H1 (cell line): ENCODE measurements around the gene ETFB. TPM values are rescaled to one million over a fixed set of nuclear protein-coding genes. Genes with fewer than 3 reads are reported as not detected.

Experiments used
- CTCF ChIA-PET: fragments of 300-600 bp; sonication (Branson Sonifier 250); formaldehyde crosslinking; loops from one replicate; lab custom pipeline; 2021; ENCODE audit not compliant: partially characterized antibody; lab: Charles Lee
- POLR2A ChIA-PET: fragments of 300-600 bp; sonication (Branson Sonifier 250); formaldehyde crosslinking; loops from one replicate; lab custom pipeline; 2021; ENCODE audit warnings: inconsistent platforms; ENCODE audit not compliant: partially characterized antibody; lab: Charles Lee
- DNase-seq, 2 experiments: peaks; one replicate each; pipeline versions ENCODE4 v3.0.0 to v3.0.0-alpha.2; 2010 to 2022; ENCODE audit warnings: low spot score in 2 of 2, low read depth in 1 of 2, mixed read lengths in 1 of 2
- FAIRE-seq: peaks from 2 replicates; lab custom pipeline; 2011; peaks lifted over from hg19 to GRCh38; lab: Jason Lieb, UNC
- H2AFZ ChIP-seq: 2 replicates; pipeline ENCODE4 v1.8.1; 2012; ENCODE audit warnings: low read length, inconsistent platforms
- H2AK5ac ChIP-seq: 2 replicates; pipeline ENCODE4 v1.6.1; 2013; ENCODE audit warnings: low read depth, low read length
- H2BK120ac ChIP-seq: replicated peaks from 2 replicates; pipeline ENCODE3; 2013; ENCODE audit warnings: low read depth, low read length, inconsistent platforms
- H2BK12ac ChIP-seq: 2 replicates; pipeline ENCODE4 v1.6.1; 2013; ENCODE audit warnings: low read depth, low read length
- H2BK15ac ChIP-seq: 2 replicates; pipeline ENCODE4 v1.6.1; 2013; ENCODE audit warnings: low read length
- H2BK20ac ChIP-seq: 2 replicates; pipeline ENCODE4 v1.6.1; 2013; ENCODE audit warnings: low read length
- H2BK5ac ChIP-seq: 2 replicates; pipeline ENCODE4 v1.6.1; 2013; ENCODE audit warnings: low read depth, low read length
- H3K14ac ChIP-seq: 2 replicates; pipeline ENCODE4 v1.6.1; 2013; ENCODE audit warnings: inconsistent platforms; ENCODE audit not compliant: insufficient read length
- H3K18ac ChIP-seq: 2 replicates; pipeline ENCODE4 v1.6.1; 2013; ENCODE audit warnings: low read length; ENCODE audit errors: extremely low read depth
- H3K23ac ChIP-seq: 2 replicates; pipeline ENCODE4 v1.6.1; 2013; ENCODE audit warnings: inconsistent platforms; ENCODE audit not compliant: insufficient read length
- H3K23me2 ChIP-seq: 2 replicates; pipeline ENCODE4 v1.6.1; 2013; ENCODE audit warnings: low read depth, low read length
- H3K27ac ChIP-seq: 2 replicates; pipeline ENCODE4 v1.6.1; 2011; ENCODE audit warnings: low read depth, low read length, inconsistent platforms
- H3K27me3 ChIP-seq, 4 experiments: replicated peaks in 1 of 4; 1 replicate in 1 of 4; 2 replicates in 3 of 4; pipeline versions ENCODE4 v1.6.1 to v1.8.1; 2011 to 2013; ENCODE audit warnings: low read length in 3 of 4, mild to moderate bottlenecking in 3 of 4, inconsistent platforms in 2 of 4, mixed read lengths in 2 of 4, moderate library complexity in 1 of 4; ENCODE audit not compliant: control insufficient read depth in 3 of 4, insufficient read depth in 3 of 4; ENCODE audit errors: extremely low read depth in 1 of 4
- H3K36me3 ChIP-seq, 4 experiments: 2 replicates each; pipeline versions ENCODE4 v1.6.1 to v1.8.1; 2011 to 2013; ENCODE audit warnings: mild to moderate bottlenecking in 4 of 4, low read length in 3 of 4, moderate library complexity in 2 of 4, control low read depth in 1 of 4, inconsistent platforms in 1 of 4; ENCODE audit not compliant: insufficient read depth in 4 of 4, control insufficient read depth in 2 of 4
- H3K4ac ChIP-seq: replicated peaks from 2 replicates; pipeline ENCODE3; 2013; ENCODE audit warnings: low read length, low read depth, mixed read lengths, inconsistent platforms; ENCODE audit not compliant: insufficient read length
- H3K4me1 ChIP-seq, 4 experiments: replicated peaks in 1 of 4; 1 replicate in 1 of 4; 2 replicates in 3 of 4; pipeline versions ENCODE4 v1.6.1 to v1.8.1; 2011 to 2013; ENCODE audit warnings: low read length in 3 of 4, inconsistent platforms in 2 of 4, mixed read lengths in 1 of 4; ENCODE audit not compliant: insufficient read depth in 4 of 4, control insufficient read depth in 3 of 4
- H3K4me2 ChIP-seq, 2 experiments: 2 replicates each; pipeline versions ENCODE4 v1.6.1 to v1.8.1; 2011 to 2013; ENCODE audit warnings: low read depth in 2 of 2, low read length in 2 of 2, control low read depth in 1 of 2, inconsistent platforms in 1 of 2, mild to moderate bottlenecking in 1 of 2; ENCODE audit not compliant: insufficient read depth in 1 of 2
- H3K4me3 ChIP-seq, 4 experiments: fragments of 200-600, 300-600 bp in 1 of 4; sonication (generic), shearing (Covaris generic), sonication (Bioruptor Twin) in 1 of 4; 2 replicates each; pipeline versions ENCODE4 v1.5.1 to v1.8.1; 2011 to 2016; ENCODE audit warnings: low read length in 4 of 4, low read depth in 3 of 4, control low read depth in 2 of 4, inconsistent platforms in 2 of 4, mild to moderate bottlenecking in 2 of 4, mixed read lengths in 1 of 4, moderate library complexity in 1 of 4; ENCODE audit not compliant: insufficient read depth in 2 of 4; ENCODE audit errors: extremely low read depth in 1 of 4
- H3K56ac ChIP-seq: replicated peaks from 2 replicates; pipeline ENCODE3; 2013; ENCODE audit warnings: low read depth, mild to moderate bottlenecking, mixed read lengths, low read length, inconsistent platforms; ENCODE audit not compliant: insufficient read length
- H3K79me1 ChIP-seq: 2 replicates; pipeline ENCODE4 v1.6.1; 2013; ENCODE audit warnings: low read depth, low read length, control low read depth
- H3K79me2 ChIP-seq, 2 experiments: 2 replicates each; pipeline versions ENCODE4 v1.6.1 to v1.8.1; 2012 to 2013; ENCODE audit warnings: low read length in 2 of 2, mild to moderate bottlenecking in 2 of 2, inconsistent platforms in 1 of 2; ENCODE audit not compliant: insufficient read depth in 2 of 2, control insufficient read depth in 1 of 2
- H3K9ac ChIP-seq, 4 experiments: replicated peaks in 1 of 4; 1 replicate in 1 of 4; 2 replicates in 3 of 4; pipeline versions ENCODE4 v1.6.1 to v1.8.1; 2011 to 2013; ENCODE audit warnings: low read depth in 3 of 4, low read length in 3 of 4, control low read depth in 2 of 4, mild to moderate bottlenecking in 2 of 4, moderate library complexity in 2 of 4, inconsistent platforms in 1 of 4; ENCODE audit errors: extremely low read depth in 1 of 4
- H3K9me3 ChIP-seq, 2 experiments: 2 replicates each; pipeline versions ENCODE4 v1.6.1 to v1.8.1; 2012 to 2013; ENCODE audit warnings: mild to moderate bottlenecking in 2 of 2, moderate library complexity in 2 of 2, control low read depth in 1 of 2, inconsistent platforms in 1 of 2, low read depth in 1 of 2, low read length in 1 of 2, mixed read lengths in 1 of 2; ENCODE audit not compliant: insufficient read depth in 2 of 2
- H4K20me1 ChIP-seq, 2 experiments: replicated peaks in 1 of 2; 2 replicates each; pipeline versions ENCODE3 to v1.8.1; 2011 to 2013; ENCODE audit warnings: inconsistent platforms in 2 of 2, low read length in 2 of 2, mild to moderate bottlenecking in 1 of 2; ENCODE audit not compliant: insufficient read depth in 2 of 2, control insufficient read depth in 1 of 2
- H4K5ac ChIP-seq: 2 replicates; pipeline ENCODE4 v1.6.1; 2013; ENCODE audit warnings: low read length, low read depth, mixed read lengths, inconsistent platforms; ENCODE audit not compliant: insufficient read length
- H4K8ac ChIP-seq: 2 replicates; pipeline ENCODE4 v1.8.0; 2013; ENCODE audit warnings: mild to moderate bottlenecking, moderate library complexity, low read length, inconsistent platforms; ENCODE audit not compliant: insufficient read depth; ENCODE audit errors: extremely low read depth
- H4K91ac ChIP-seq: replicated peaks from 2 replicates; pipeline ENCODE3; 2013; ENCODE audit warnings: low read length, mixed read lengths, inconsistent platforms; ENCODE audit not compliant: insufficient read length
- ATF3 ChIP-seq: IDR thresholded peaks from 2 replicates; pipeline ENCODE4 v1.6.1; 2011; ENCODE audit warnings: low read depth, mild to moderate bottlenecking, low read length; ENCODE audit not compliant: insufficient read depth
- CREB1 ChIP-seq: IDR thresholded peaks from 2 replicates; pipeline ENCODE4 v1.6.1; 2012; ENCODE audit warnings: inconsistent platforms
- HDAC2 ChIP-seq, 2 experiments: fragments of 300-600 bp in 1 of 2; sonication (generic) in 1 of 2; IDR thresholded peaks; 2 replicates each; pipeline ENCODE4 v1.6.1; 2011 to 2012; ENCODE audit warnings: low read depth in 2 of 2, low read length in 2 of 2, mild to moderate bottlenecking in 2 of 2, moderate library complexity in 2 of 2, borderline replicate concordance in 1 of 2, inconsistent platforms in 1 of 2
- JUN ChIP-seq: IDR thresholded peaks from 2 replicates; pipeline ENCODE4 v1.6.1; 2011; ENCODE audit warnings: low read depth, mild to moderate bottlenecking, improper control_type of control experiment, low read length
- POLR2A ChIP-seq, 2 experiments: IDR thresholded peaks; 1 replicate in 1 of 2; 2 replicates in 1 of 2; pipeline ENCODE4 v1.6.1; 2011; ENCODE audit warnings: low read depth in 2 of 2, low read length in 2 of 2, mild to moderate bottlenecking in 2 of 2; ENCODE audit errors: control extremely low read depth in 1 of 2
- SAP30 ChIP-seq: fragments of 300-600 bp; sonication (generic); IDR thresholded peaks from 2 replicates; pipeline ENCODE4 v1.7.1; 2012; ENCODE audit warnings: low read length, moderate library complexity, mild to moderate bottlenecking, inconsistent platforms; ENCODE audit not compliant: insufficient read depth, insufficient replicate concordance
- TAF7 ChIP-seq: optimal IDR thresholded peaks from 2 replicates; pipeline ENCODE3; 2011; ENCODE audit warnings: low read depth, mild to moderate bottlenecking, inconsistent platforms, low read length, moderate library complexity, borderline replicate concordance
- WGBS, 2 experiments: shearing (Covaris generic) in 1 of 2; methylation state at CpG; one replicate each; pipeline versions ENCODE4 v1.1.6 to v1.1.7; 2013 to 2015; ENCODE audit warnings: low lambda C conversion rate in 2 of 2, mixed read lengths in 2 of 2, inconsistent platforms in 1 of 2, low coverage in 1 of 2, missing lambda C conversion rate in 1 of 2; ENCODE audit not compliant: insufficient replicate concordance in 2 of 2, insufficient coverage in 1 of 2, insufficient read length in 1 of 2; ENCODE audit errors: extremely low coverage in 1 of 2, missing lambda C conversion rate in 1 of 2; 5-methylcytosine and 5-hydroxymethylcytosine counted together
- polyA plus RNA-seq, 7 experiments: library from polyadenylated mRNA; depleted of rRNA in 3 of 7; stranded (reverse) in 5 of 7; unstranded in 2 of 7; fragments of >200 nt in 5 of 7; fragments of 200-250 nt in 2 of 7; gene quantifications; 1 replicate in 5 of 7; 2 replicates in 1 of 7; 4 replicates in 1 of 7; pipeline versions ENCODE4 v1.2.1 to v1.2.3, GENCODE V29; 2011 to 2013; ENCODE audit warnings: missing spikeins in 2 of 7, mixed read lengths in 2 of 7
- total RNA-seq: library from RNA; stranded (reverse); fragmentation: NEBNext Ultra II Directional; extraction: Animal tissue kit (Norgen Biotek cat#: 25700); gene quantifications from 2 replicates; pipeline ENCODE4 v1.2.1, GENCODE V29; 2021

Gene ETFB
- total and polyA plus RNA-seq, 2 of the 8 experiments (the other 6 are each of a cell fraction or from before 2014, with no cell fraction given), result 40.0 to 66.5 TPM

GRCh38 chr19:51331193-51331592 is 35.0 kb downstream of the ETFB start:
- CTCF ChIA-PET, result interaction anchor here (0.6 to 1.3 kb wide), 2 partner anchors 91 to 1314 kb away, joined by 3 read pairs; no protein-coding TSS in a partner anchor
- 79% methylated on average over 3 of the region's 3 CpGs; no CpG with 5 or more reads in 1 of the 2 experiments for WGBS, 2 experiments
- TF ChIP-seq POLR2A (IDR thresholded peaks at IDR 0.05; ENCODE audit: control extremely low read depth in 1 of 2, low read depth in 2 of 2, low read length in 2 of 2) (no peak), TAF7 (no peak), CREB1 (no peak), SAP30 (no peak), JUN (no peak), HDAC2 (IDR thresholded peaks at IDR 0.05; ENCODE audit: borderline replicate concordance in 1 of 2, low read depth in 2 of 2, low read length in 2 of 2) (no peak), ATF3 (no peak)

More at GRCh38 chr19:51331193-51331592, 35.0 kb downstream of the ETFB start:
- H3K18ac ChIP-seq, result no peak overlapping the region
- H3K79me1 ChIP-seq, result no peaks in the 10 kb centered on the region
- FAIRE-seq, result no peak
- H2AFZ ChIP-seq, result no peak overlapping the region
- H3K36me3 ChIP-seq, result peaks cover 0 to 16% (median 2%) of the 10 kb centered on the region in 4 experiments; a peak in 4 of 8 replicates
- no peak overlapping the region for H3K14ac ChIP-seq
- H3K27ac ChIP-seq, result no peak overlapping the region
- DNase-seq, result no peak
- no peak overlapping the region for H2BK20ac ChIP-seq
- H3K9me3 ChIP-seq, result no peaks in the 10 kb centered on the region; a peak in 1 of 4 replicates
- no peak overlapping the region for H4K5ac ChIP-seq
- H2BK5ac ChIP-seq, result no peak overlapping the region
- H3K4me2 ChIP-seq, result no peak overlapping the region
- POLR2A ChIA-PET, result interaction anchor here (1.3 kb wide), 1 partner anchor 11 kb away, joined by 3 read pairs; no protein-coding TSS in a partner anchor
- H3K23me2 ChIP-seq, result peaks cover 4% of the 10 kb centered on the region; the same call in 1 of the 2 replicates
- H2BK15ac ChIP-seq, result no peak overlapping the region
- H2BK120ac ChIP-seq, result no peak overlapping the region
- no peak overlapping the region for H3K56ac ChIP-seq
- no peak overlapping the region for H2AK5ac ChIP-seq
- no peak overlapping the region for H4K8ac ChIP-seq
- peaks cover 0 to 8% (median 5%) of the 10 kb centered on the region in 4 experiments; a peak in 4 of 7 replicates for H3K4me1 ChIP-seq
- no peak overlapping the region for H3K4ac ChIP-seq
- no peak overlapping the region for H3K4me3 ChIP-seq
- no peaks in the 10 kb centered on the region for H4K20me1 ChIP-seq
- H3K79me2 ChIP-seq, result no peaks in the 10 kb centered on the region
- no peak overlapping the region for H4K91ac ChIP-seq
- H3K27me3 ChIP-seq, result peaks cover 0 to 6% (median 4%) of the 10 kb centered on the region in 4 experiments; a peak in 4 of 7 replicates
- no peak overlapping the region for H3K23ac ChIP-seq
- H3K9ac ChIP-seq, result no peak overlapping the region
- H2BK12ac ChIP-seq, result no peak overlapping the region
